K562 (cell line): ENCODE measurements around the gene CETN2. TPM values are rescaled to one million over a fixed set of nuclear protein-coding genes. Genes with fewer than 3 reads are reported as not detected.

Experiments
- ATAC-seq: fragments of 200-7000 bp; cut with Tn5 transposase; 3 replicates; pipeline ENCODE4 v1.9.1; 2020; ENCODE audit warnings: moderate library complexity
- BruUV-seq: library from RNA; stranded (reverse); fragments of 400-500 nt; replicated peaks from 2 replicates; lab custom pipeline; 2021; lab: Mats Ljungman, UMichigan
- CTCF ChIA-PET: fragments of 300-600 bp; formaldehyde crosslinking; extraction: SDS; loops from one replicate; lab custom pipeline; 2021; ENCODE audit warnings: low intra/inter-chr PET ratio; lab: Yijun Ruan, JAX
- POLR2A ChIA-PET: fragments of 300-600, 350-650 bp; sonication (Branson Sonifier 250); formaldehyde crosslinking; extraction: SDS; loops from one replicate; lab custom pipeline; 2021; ENCODE audit warnings: antibody characterized with exemption, inconsistent platforms; lab: Yijun Ruan, JAX
- DNase-seq, 4 experiments: peaks; one replicate each; pipeline versions ENCODE4 v3.0.0 to v3.0.0-alpha.2; 2011 to 2018; ENCODE audit warnings: low spot score in 3 of 4, mixed read lengths in 3 of 4; ENCODE audit errors: extremely low read depth in 1 of 4
- FAIRE-seq: peaks from 2 replicates; lab custom pipeline; 2011; peaks lifted over from hg19 to GRCh38; lab: Jason Lieb, UNC
- H2AFZ ChIP-seq: 2 replicates; pipeline ENCODE4 v1.6.0; 2011; ENCODE audit warnings: low read depth, low read length, control low read depth, inconsistent platforms
- H3K27ac ChIP-seq: fragments of 200-600 bp; 3 replicates; pipeline ENCODE4 v1.8.0; 2011; ENCODE audit warnings: low read depth, mild to moderate bottlenecking, control low read depth, inconsistent platforms, low read length, moderate library complexity, mixed read lengths; ENCODE audit errors: extremely low read depth
- H3K27me3 ChIP-seq, 2 experiments: fragments of 300-600 bp in 1 of 2; 2 replicates in 1 of 2; 3 replicates in 1 of 2; pipeline versions ENCODE4 v1.6.0 to v1.8.0; 2011; ENCODE audit warnings: inconsistent platforms in 2 of 2, low read length in 2 of 2, mild to moderate bottlenecking in 1 of 2, mixed read lengths in 1 of 2, moderate library complexity in 1 of 2; ENCODE audit not compliant: control insufficient read depth in 2 of 2, insufficient read depth in 2 of 2
- H3K36me3 ChIP-seq: fragments of 300-600 bp; 3 replicates; pipeline ENCODE4 v1.8.0; 2011; ENCODE audit warnings: mild to moderate bottlenecking, low read length, inconsistent platforms; ENCODE audit not compliant: control insufficient read depth, insufficient read depth
- H3K4me1 ChIP-seq, 2 experiments: fragments of 200-600 bp in 1 of 2; replicated peaks in 1 of 2; 2 replicates in 1 of 2; 3 replicates in 1 of 2; pipeline versions ENCODE4 v1.5.1 to v1.8.0; 2011; ENCODE audit warnings: inconsistent platforms in 2 of 2, low read length in 2 of 2, mild to moderate bottlenecking in 1 of 2, mixed read lengths in 1 of 2, moderate library complexity in 1 of 2; ENCODE audit not compliant: control insufficient read depth in 2 of 2, insufficient read depth in 2 of 2
- H3K4me2 ChIP-seq: 2 replicates; pipeline ENCODE4 v1.6.1; 2011; ENCODE audit warnings: low read length, control low read depth, inconsistent platforms, mixed read lengths; ENCODE audit not compliant: insufficient read depth
- H3K4me3 ChIP-seq: fragments of 200-600 bp; sonication (generic), shearing (Covaris generic); 2 replicates; pipeline ENCODE4 v1.5.1; 2016; ENCODE audit warnings: control low read depth, inconsistent platforms
- H3K79me2 ChIP-seq: fragments of 200-600 bp; 3 replicates; pipeline ENCODE4 v1.8.0; 2011; ENCODE audit warnings: low read length, inconsistent platforms; ENCODE audit not compliant: control insufficient read depth, insufficient read depth
- H3K9ac ChIP-seq, 2 experiments: 2 replicates each; pipeline versions ENCODE4 v1.6.0 to v1.6.1; 2011; ENCODE audit warnings: low read depth in 2 of 2, low read length in 2 of 2, control low read depth in 1 of 2, inconsistent platforms in 1 of 2, mild to moderate bottlenecking in 1 of 2, mixed read lengths in 1 of 2; ENCODE audit not compliant: insufficient read depth in 1 of 2
- H3K9me1 ChIP-seq: one replicate; pipeline ENCODE4 v1.6.0; 2011; ENCODE audit warnings: inconsistent platforms, mild to moderate bottlenecking, low read length, moderate library complexity; ENCODE audit not compliant: control insufficient read depth, insufficient read depth
- H3K9me3 ChIP-seq: replicated peaks from 2 replicates; pipeline ENCODE4 v1.5.1; 2011; ENCODE audit warnings: low read depth, low read length, inconsistent platforms; ENCODE audit not compliant: control insufficient read depth, insufficient read depth
- H4K20me1 ChIP-seq: replicated peaks from 2 replicates; pipeline ENCODE4 v1.6.1; 2011; ENCODE audit warnings: low read length, inconsistent platforms, mixed read lengths; ENCODE audit not compliant: control insufficient read depth, insufficient read depth
- HEY1 ChIP-seq: fragments of 250-450 bp; sonication (Bioruptor Pico); IDR thresholded peaks from 2 replicates; pipeline ENCODE4 v1.5.0; 2020; ENCODE audit warnings: mild to moderate bottlenecking, moderate library complexity, borderline replicate concordance
- NFYB ChIP-seq: IDR thresholded peaks from 2 replicates; pipeline ENCODE4 v1.6.1; 2011; ENCODE audit warnings: mild to moderate bottlenecking, moderate library complexity; ENCODE audit not compliant: insufficient read length; ENCODE audit errors: extremely low read depth
- STAT5B ChIP-seq: fragments of 250-450 bp; sonication (Bioruptor Pico); IDR thresholded peaks from 2 replicates; pipeline ENCODE4 v1.8.0; 2021; ENCODE audit warnings: mild to moderate bottlenecking, inconsistent platforms
- WGBS: fragments of 100-300 bp; shearing (Covaris generic); methylation state at CpG from one replicate; pipeline ENCODE4 v1.1.6; 2016; ENCODE audit warnings: low coverage, mixed read lengths; ENCODE audit not compliant: insufficient coverage; ENCODE audit errors: missing lambda C conversion rate; 5-methylcytosine and 5-hydroxymethylcytosine counted together
- in situ Hi-C: fragments of 300-500 bp; cut with MboI; formaldehyde crosslinking; loops from 4 replicates; pipeline ENCODE4 v1.15.0; 2018; ENCODE audit warnings: inconsistent platforms, mixed read lengths
- intact Hi-C: fragments of 100-400 bp; cut with micrococcal nuclease; formaldehyde crosslinking; loops from 2 replicates; pipeline ENCODE4 v1.14.2; 2022
- polyA plus RNA-seq, 8 experiments: library from polyadenylated mRNA; depleted of rRNA in 4 of 8; stranded (reverse) in 5 of 8; unstranded in 3 of 8; fragments of >200 nt; fragmentation: Nextera tagmentation in 2 of 8; fragmentation: Illumina TruSeq in 1 of 8; extraction: Ambion mirVana in 2 of 8; extraction: Trizol in 1 of 8; gene quantifications; 2 replicates each; pipeline versions ENCODE4 v1.2.1 to v1.2.3, GENCODE V29; 2011 to 2014; ENCODE audit warnings: inconsistent platforms in 1 of 8, missing spikeins in 1 of 8
- total RNA-seq, 7 experiments: library from RNA; depleted of rRNA in 6 of 7; stranded (reverse); fragments of >200 nt in 6 of 7; fragmentation: Illumina TruSeq in 2 of 7; extraction: Trizol in 2 of 7; gene quantifications; 2 replicates each; pipeline versions ENCODE4 v1.2.1 to v1.2.3, GENCODE V29; 2011 to 2021; ENCODE audit warnings: low replicate concordance in 1 of 7
- TF ChIP-seq, protein P1 (sequence below): fragments of 250-450 bp; sonication (Bioruptor Pico); IDR thresholded peaks from 2 replicates; pipeline ENCODE4 v1.5.0; 2022; ENCODE audit warnings: mild to moderate bottlenecking
- TF ChIP-seq, protein P2 (sequence below): fragments of 200-600 bp; sonication (generic); IDR thresholded peaks from one replicate; pipeline ENCODE4 v1.6.1; 2012; ENCODE audit warnings: mild to moderate bottlenecking, low read depth, low read length, inconsistent platforms
- TF ChIP-seq, protein P3 (sequence below): IDR thresholded peaks from 2 replicates; pipeline ENCODE4 v1.6.1; 2011; ENCODE audit warnings: borderline replicate concordance, low read depth, mild to moderate bottlenecking, moderate library complexity, low read length; ENCODE audit not compliant: insufficient read depth, poor library complexity, severe bottlenecking

CETN2 gene
- total and polyA plus RNA-seq, 9 of the 15 experiments (the other 6 are each of a cell fraction or from before 2014, with no cell fraction given): 16.7 to 37.1 (median 27.6) TPM

DNA sequence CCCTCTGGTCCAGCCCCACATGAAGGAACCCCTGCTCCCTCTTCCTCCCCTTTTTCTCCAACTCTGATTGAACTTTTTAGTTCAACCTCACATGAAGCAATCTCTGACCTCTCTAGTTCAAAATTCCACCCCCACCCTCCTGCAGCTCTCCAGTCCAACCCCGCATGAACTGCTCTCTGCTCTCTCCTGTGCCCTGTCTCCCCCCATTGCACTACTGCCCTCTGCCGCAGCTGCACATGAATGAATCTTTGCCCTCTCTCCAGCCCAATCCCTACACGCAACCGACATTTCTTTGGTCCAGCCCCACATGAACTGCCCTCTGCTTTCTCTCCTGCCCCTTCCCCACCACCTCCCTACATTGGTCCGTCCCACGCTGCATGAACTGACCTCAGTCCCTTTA, 6.9 kb downstream of the CETN2 start:
- no peak for DNase-seq
- no peak overlapping the region for H3K27ac ChIP-seq
- BruUV-seq: no TSS peak
- peaks cover 3 to 13% of the 10 kb centered on the region in 2 experiments; a peak in 4 of 5 replicates for H3K27me3 ChIP-seq
- WGBS: 9% methylated on average over 6 of the region's 6 CpGs
- H3K4me2 ChIP-seq: no peak overlapping the region
- no peak overlapping the region for H2AFZ ChIP-seq
- intact Hi-C loops: no loop called here
- H3K4me3 ChIP-seq: no peak overlapping the region
- H3K4me1 ChIP-seq: no peaks in the 10 kb centered on the region
- H3K9me3 ChIP-seq: no peaks in the 10 kb centered on the region
- ATAC-seq: peak; percentile 68
- H3K36me3 ChIP-seq: peaks cover 3% of the 10 kb centered on the region; the same call in 1 of the 3 replicates
- no peaks in the 10 kb centered on the region for H3K79me2 ChIP-seq
- no peaks in the 10 kb centered on the region for H4K20me1 ChIP-seq
- no peaks in the 10 kb centered on the region for H3K9me1 ChIP-seq
- no peak overlapping the region for H3K9ac ChIP-seq
- ChIA-PET POLR2A (no interaction called here), CTCF (no interaction called here)
- FAIRE-seq: no peak
- in situ Hi-C loops: loop anchor here (5.0 kb wide), 1 partner anchor 1071 kb away; no protein-coding TSS in a partner anchor
- TF ChIP-seq HEY1 (CRISPR knock-in tag) (no peak), NFYB (no peak), STAT5B (CRISPR knock-in tag) (no peak)
- TF ChIP-seq, protein P1, sequence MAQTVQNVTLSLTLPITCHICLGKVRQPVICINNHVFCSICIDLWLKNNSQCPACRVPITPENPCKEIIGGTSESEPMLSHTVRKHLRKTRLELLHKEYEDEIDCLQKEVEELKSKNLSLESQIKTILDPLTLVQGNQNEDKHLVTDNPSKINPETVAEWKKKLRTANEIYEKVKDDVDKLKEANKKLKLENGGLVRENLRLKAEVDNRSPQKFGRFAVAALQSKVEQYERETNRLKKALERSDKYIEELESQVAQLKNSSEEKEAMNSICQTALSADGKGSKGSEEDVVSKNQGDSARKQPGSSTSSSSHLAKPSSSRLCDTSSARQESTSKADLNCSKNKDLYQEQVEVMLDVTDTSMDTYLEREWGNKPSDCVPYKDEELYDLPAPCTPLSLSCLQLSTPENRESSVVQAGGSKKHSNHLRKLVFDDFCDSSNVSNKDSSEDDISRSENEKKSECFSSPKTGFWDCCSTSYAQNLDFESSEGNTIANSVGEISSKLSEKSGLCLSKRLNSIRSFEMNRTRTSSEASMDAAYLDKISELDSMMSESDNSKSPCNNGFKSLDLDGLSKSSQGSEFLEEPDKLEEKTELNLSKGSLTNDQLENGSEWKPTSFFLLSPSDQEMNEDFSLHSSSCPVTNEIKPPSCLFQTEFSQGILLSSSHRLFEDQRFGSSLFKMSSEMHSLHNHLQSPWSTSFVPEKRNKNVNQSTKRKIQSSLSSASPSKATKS (CRISPR knock-in tag): no peak
- TF ChIP-seq, protein P2, sequence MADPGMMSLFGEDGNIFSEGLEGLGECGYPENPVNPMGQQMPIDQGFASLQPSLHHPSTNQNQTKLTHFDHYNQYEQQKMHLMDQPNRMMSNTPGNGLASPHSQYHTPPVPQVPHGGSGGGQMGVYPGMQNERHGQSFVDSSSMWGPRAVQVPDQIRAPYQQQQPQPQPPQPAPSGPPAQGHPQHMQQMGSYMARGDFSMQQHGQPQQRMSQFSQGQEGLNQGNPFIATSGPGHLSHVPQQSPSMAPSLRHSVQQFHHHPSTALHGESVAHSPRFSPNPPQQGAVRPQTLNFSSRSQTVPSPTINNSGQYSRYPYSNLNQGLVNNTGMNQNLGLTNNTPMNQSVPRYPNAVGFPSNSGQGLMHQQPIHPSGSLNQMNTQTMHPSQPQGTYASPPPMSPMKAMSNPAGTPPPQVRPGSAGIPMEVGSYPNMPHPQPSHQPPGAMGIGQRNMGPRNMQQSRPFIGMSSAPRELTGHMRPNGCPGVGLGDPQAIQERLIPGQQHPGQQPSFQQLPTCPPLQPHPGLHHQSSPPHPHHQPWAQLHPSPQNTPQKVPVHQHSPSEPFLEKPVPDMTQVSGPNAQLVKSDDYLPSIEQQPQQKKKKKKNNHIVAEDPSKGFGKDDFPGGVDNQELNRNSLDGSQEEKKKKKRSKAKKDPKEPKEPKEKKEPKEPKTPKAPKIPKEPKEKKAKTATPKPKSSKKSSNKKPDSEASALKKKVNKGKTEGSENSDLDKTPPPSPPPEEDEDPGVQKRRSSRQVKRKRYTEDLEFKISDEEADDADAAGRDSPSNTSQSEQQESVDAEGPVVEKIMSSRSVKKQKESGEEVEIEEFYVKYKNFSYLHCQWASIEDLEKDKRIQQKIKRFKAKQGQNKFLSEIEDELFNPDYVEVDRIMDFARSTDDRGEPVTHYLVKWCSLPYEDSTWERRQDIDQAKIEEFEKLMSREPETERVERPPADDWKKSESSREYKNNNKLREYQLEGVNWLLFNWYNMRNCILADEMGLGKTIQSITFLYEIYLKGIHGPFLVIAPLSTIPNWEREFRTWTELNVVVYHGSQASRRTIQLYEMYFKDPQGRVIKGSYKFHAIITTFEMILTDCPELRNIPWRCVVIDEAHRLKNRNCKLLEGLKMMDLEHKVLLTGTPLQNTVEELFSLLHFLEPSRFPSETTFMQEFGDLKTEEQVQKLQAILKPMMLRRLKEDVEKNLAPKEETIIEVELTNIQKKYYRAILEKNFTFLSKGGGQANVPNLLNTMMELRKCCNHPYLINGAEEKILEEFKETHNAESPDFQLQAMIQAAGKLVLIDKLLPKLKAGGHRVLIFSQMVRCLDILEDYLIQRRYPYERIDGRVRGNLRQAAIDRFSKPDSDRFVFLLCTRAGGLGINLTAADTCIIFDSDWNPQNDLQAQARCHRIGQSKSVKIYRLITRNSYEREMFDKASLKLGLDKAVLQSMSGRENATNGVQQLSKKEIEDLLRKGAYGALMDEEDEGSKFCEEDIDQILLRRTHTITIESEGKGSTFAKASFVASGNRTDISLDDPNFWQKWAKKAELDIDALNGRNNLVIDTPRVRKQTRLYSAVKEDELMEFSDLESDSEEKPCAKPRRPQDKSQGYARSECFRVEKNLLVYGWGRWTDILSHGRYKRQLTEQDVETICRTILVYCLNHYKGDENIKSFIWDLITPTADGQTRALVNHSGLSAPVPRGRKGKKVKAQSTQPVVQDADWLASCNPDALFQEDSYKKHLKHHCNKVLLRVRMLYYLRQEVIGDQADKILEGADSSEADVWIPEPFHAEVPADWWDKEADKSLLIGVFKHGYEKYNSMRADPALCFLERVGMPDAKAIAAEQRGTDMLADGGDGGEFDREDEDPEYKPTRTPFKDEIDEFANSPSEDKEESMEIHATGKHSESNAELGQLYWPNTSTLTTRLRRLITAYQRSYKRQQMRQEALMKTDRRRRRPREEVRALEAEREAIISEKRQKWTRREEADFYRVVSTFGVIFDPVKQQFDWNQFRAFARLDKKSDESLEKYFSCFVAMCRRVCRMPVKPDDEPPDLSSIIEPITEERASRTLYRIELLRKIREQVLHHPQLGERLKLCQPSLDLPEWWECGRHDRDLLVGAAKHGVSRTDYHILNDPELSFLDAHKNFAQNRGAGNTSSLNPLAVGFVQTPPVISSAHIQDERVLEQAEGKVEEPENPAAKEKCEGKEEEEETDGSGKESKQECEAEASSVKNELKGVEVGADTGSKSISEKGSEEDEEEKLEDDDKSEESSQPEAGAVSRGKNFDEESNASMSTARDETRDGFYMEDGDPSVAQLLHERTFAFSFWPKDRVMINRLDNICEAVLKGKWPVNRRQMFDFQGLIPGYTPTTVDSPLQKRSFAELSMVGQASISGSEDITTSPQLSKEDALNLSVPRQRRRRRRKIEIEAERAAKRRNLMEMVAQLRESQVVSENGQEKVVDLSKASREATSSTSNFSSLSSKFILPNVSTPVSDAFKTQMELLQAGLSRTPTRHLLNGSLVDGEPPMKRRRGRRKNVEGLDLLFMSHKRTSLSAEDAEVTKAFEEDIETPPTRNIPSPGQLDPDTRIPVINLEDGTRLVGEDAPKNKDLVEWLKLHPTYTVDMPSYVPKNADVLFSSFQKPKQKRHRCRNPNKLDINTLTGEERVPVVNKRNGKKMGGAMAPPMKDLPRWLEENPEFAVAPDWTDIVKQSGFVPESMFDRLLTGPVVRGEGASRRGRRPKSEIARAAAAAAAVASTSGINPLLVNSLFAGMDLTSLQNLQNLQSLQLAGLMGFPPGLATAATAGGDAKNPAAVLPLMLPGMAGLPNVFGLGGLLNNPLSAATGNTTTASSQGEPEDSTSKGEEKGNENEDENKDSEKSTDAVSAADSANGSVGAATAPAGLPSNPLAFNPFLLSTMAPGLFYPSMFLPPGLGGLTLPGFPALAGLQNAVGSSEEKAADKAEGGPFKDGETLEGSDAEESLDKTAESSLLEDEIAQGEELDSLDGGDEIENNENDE: no peak
- TF ChIP-seq, protein P3, sequence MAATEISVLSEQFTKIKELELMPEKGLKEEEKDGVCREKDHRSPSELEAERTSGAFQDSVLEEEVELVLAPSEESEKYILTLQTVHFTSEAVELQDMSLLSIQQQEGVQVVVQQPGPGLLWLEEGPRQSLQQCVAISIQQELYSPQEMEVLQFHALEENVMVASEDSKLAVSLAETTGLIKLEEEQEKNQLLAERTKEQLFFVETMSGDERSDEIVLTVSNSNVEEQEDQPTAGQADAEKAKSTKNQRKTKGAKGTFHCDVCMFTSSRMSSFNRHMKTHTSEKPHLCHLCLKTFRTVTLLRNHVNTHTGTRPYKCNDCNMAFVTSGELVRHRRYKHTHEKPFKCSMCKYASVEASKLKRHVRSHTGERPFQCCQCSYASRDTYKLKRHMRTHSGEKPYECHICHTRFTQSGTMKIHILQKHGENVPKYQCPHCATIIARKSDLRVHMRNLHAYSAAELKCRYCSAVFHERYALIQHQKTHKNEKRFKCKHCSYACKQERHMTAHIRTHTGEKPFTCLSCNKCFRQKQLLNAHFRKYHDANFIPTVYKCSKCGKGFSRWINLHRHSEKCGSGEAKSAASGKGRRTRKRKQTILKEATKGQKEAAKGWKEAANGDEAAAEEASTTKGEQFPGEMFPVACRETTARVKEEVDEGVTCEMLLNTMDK: peak; percentile 14
